D721Med (cell line): ENCODE measurements around the gene NAA15.

ENCODE experiments used
- DNase-seq: peaks from one replicate; pipeline ENCODE4 v3.0.0; 2011; ENCODE audit warnings: low spot score; ENCODE audit not compliant: insufficient read length
- FAIRE-seq: peaks from 2 replicates; lab custom pipeline; 2011; peaks lifted over from hg19 to GRCh38; lab: Jason Lieb, UNC
- TF ChIP-seq, protein P1 (sequence below): IDR thresholded peaks from 2 replicates; pipeline ENCODE4 v1.5.1; 2012; ENCODE audit warnings: mild to moderate bottlenecking, control low read depth; ENCODE audit not compliant: insufficient read depth; ENCODE audit errors: missing control alignments

NAA15 gene

DNA sequence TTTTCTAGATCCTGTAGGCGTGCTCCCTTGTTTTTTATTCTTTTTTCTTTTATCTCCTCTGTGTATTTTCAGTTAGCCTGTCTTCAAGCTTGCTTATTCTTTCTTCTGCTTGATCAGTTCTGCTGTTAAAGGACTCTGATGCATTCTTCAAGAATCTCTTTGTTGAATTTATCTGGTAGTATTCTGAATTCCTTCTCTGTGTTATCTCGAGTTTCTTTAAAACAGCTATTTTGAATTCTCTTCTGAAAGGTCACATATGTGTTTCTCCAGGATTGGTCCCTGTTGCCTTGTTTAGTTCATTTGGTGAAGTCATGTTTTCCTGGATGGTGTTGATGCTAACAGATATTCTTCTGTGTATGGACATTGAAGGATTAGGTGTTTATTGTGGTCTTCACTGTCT lies 167.9 kb downstream of the NAA15 start:
- DNase-seq = no peak
- FAIRE-seq = no peak
- TF ChIP-seq, protein P1, sequence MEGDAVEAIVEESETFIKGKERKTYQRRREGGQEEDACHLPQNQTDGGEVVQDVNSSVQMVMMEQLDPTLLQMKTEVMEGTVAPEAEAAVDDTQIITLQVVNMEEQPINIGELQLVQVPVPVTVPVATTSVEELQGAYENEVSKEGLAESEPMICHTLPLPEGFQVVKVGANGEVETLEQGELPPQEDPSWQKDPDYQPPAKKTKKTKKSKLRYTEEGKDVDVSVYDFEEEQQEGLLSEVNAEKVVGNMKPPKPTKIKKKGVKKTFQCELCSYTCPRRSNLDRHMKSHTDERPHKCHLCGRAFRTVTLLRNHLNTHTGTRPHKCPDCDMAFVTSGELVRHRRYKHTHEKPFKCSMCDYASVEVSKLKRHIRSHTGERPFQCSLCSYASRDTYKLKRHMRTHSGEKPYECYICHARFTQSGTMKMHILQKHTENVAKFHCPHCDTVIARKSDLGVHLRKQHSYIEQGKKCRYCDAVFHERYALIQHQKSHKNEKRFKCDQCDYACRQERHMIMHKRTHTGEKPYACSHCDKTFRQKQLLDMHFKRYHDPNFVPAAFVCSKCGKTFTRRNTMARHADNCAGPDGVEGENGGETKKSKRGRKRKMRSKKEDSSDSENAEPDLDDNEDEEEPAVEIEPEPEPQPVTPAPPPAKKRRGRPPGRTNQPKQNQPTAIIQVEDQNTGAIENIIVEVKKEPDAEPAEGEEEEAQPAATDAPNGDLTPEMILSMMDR = no peak
